Astrocyte (in vitro differentiated cells and primary cell): ENCODE results near the gene CD44. TPM values are rescaled to one million over a fixed set of nuclear protein-coding genes. Genes with fewer than 3 reads are reported as not detected.

ENCODE experiments used
- DNase-seq: peaks from one replicate; pipeline ENCODE4 v3.0.0-alpha.2; 2010; ENCODE audit warnings: low read depth
- FAIRE-seq: peaks from 2 replicates; lab custom pipeline; 2011; peaks lifted over from hg19 to GRCh38; lab: Jason Lieb, UNC
- H2AFZ ChIP-seq: 2 replicates; pipeline ENCODE4 v1.6.0; 2012; ENCODE audit warnings: low read depth, low read length, inconsistent platforms
- H3K27ac ChIP-seq: 2 replicates; pipeline ENCODE4 v1.5.1; 2011; ENCODE audit warnings: low read depth, low read length, inconsistent platforms
- H3K27me3 ChIP-seq: 2 replicates; pipeline ENCODE4 v1.6.0; 2011; ENCODE audit warnings: low read length, inconsistent platforms; ENCODE audit not compliant: insufficient read depth
- H3K36me3 ChIP-seq: 2 replicates; pipeline ENCODE4 v1.5.1; 2011; ENCODE audit warnings: low read length, inconsistent platforms; ENCODE audit not compliant: insufficient read depth
- H3K4me1 ChIP-seq: 2 replicates; pipeline ENCODE4 v1.5.1; 2011; ENCODE audit warnings: low read length, inconsistent platforms; ENCODE audit not compliant: insufficient read depth
- H3K4me2 ChIP-seq: 2 replicates; pipeline ENCODE4 v1.6.0; 2012; ENCODE audit warnings: low read length, inconsistent platforms
- H3K4me3 ChIP-seq: 2 replicates; pipeline ENCODE4 v1.5.1; 2011; ENCODE audit warnings: low read depth, mild to moderate bottlenecking, low read length, inconsistent platforms; ENCODE audit not compliant: insufficient read depth
- H3K79me2 ChIP-seq: 2 replicates; pipeline ENCODE4 v1.6.0; 2012; ENCODE audit warnings: mild to moderate bottlenecking, low read length, inconsistent platforms; ENCODE audit not compliant: insufficient read depth
- H3K9ac ChIP-seq: 2 replicates; pipeline ENCODE4 v1.6.0; 2012; ENCODE audit warnings: mild to moderate bottlenecking, low read length, inconsistent platforms
- H3K9me3 ChIP-seq: 2 replicates; pipeline ENCODE4 v1.5.1; 2012; ENCODE audit warnings: low read depth, mild to moderate bottlenecking, low read length, inconsistent platforms; ENCODE audit not compliant: insufficient read depth
- H4K20me1 ChIP-seq: 2 replicates; pipeline ENCODE4 v1.6.0; 2012; ENCODE audit warnings: low read length, inconsistent platforms; ENCODE audit not compliant: insufficient read depth
- H3K27ac Mint-ChIP-seq: one replicate; pipeline ENCODE4 v1.8.0; 2021; ENCODE audit warnings: mild to moderate bottlenecking, mixed read lengths; ENCODE audit not compliant: unreplicated experiment
- H3K27me3 Mint-ChIP-seq: one replicate; pipeline ENCODE4 v1.8.0; 2021; ENCODE audit warnings: low read depth, mixed read lengths; ENCODE audit not compliant: unreplicated experiment
- H3K36me3 Mint-ChIP-seq: one replicate; pipeline ENCODE4 v1.8.0; 2021; ENCODE audit warnings: low read depth, mixed read lengths; ENCODE audit not compliant: unreplicated experiment
- H3K4me1 Mint-ChIP-seq: one replicate; pipeline ENCODE4 v1.8.0; 2021; ENCODE audit warnings: low read depth, mixed read lengths; ENCODE audit not compliant: unreplicated experiment
- H3K4me3 Mint-ChIP-seq: one replicate; pipeline ENCODE4 v1.8.0; 2021; ENCODE audit warnings: mild to moderate bottlenecking, moderate library complexity, mixed read lengths; ENCODE audit not compliant: unreplicated experiment
- H3K9me3 Mint-ChIP-seq: one replicate; pipeline ENCODE4 v1.8.0; 2021; ENCODE audit warnings: mild to moderate bottlenecking, mixed read lengths; ENCODE audit not compliant: unreplicated experiment
- CTCF ChIP-seq: IDR thresholded peaks from 2 replicates; pipeline ENCODE4 v1.5.1; 2011; ENCODE audit warnings: low read depth, mild to moderate bottlenecking, inconsistent platforms, low read length, moderate library complexity; ENCODE audit not compliant: insufficient read depth
- EZH2 ChIP-seq: IDR thresholded peaks from 2 replicates; pipeline ENCODE4 v1.6.1; 2012; ENCODE audit warnings: mild to moderate bottlenecking, low read length, inconsistent platforms; ENCODE audit not compliant: insufficient read depth
- total RNA-seq: library from RNA; stranded (reverse); gene quantifications from 2 replicates; pipeline ENCODE4 v1.2.1, GENCODE V29; 2021

CD44 gene
- total RNA-seq, 1 donor from 2014 or later, result 154 TPM

DNA sequence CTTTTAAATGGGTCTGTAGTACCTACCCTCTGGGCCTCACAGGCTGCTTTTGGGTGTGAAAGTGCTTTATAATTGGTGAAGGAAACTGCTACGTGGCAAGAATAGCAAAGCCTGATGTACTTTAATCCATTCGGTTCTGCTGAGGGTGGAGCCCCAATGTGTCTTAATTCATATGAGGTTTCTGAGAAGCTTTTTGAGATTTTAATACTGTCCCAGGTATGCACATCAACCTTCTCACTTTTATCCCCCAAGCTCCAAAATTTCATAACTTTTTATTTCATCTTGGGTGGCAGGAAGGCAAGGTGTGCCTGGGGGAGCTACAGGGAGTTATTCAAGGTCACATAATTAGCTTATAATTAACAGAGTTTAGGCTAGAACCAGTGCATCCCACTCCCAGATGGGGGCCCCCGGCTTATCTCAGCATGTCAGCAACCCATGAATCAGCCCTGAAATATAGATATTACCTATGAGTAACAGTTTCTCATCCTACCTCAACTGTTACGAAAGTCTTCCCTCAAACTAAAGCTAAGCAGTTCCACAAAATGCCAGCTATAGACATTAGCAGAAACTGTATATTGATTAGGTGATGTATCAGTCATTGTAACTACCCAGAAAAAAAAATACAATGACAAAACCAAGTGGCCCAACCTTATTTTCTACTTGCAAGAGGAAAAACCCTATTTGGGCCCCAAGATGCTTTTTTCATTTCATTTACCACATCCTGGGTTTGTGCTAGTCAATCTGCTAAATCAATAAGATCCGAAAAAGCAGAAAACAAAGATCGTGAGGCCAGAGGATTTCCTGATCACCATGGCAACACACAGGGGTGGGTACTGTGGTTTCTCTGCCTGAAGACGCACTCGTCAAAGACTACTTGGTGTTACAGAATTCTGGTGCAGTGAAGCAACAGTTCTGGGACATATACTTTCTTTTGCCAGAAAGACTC is 26.7 kb downstream of the CD44 start:
- peaks cover 3% of the 10 kb centered on the region for H3K27me3 Mint-ChIP-seq

GRCh38 chr11:35166369-35167360 is 27.7 kb downstream of the CD44 start:
- no peak overlapping the region for H3K4me3 Mint-ChIP-seq
- H3K9ac ChIP-seq, result peak overlapping the region; percentile 73
- H3K4me3 ChIP-seq, result peak overlapping the region; percentile 16
- peaks cover 7% of the 10 kb centered on the region for H3K36me3 ChIP-seq
- peaks cover 99% of the 10 kb centered on the region for H3K79me2 ChIP-seq
- H2AFZ ChIP-seq, result no peak overlapping the region
- H3K4me1 ChIP-seq, result peaks cover 63% of the 10 kb centered on the region
- H3K27me3 Mint-ChIP-seq, result peaks cover 3% of the 10 kb centered on the region
- peak overlapping the region; percentile 97 for H3K27ac ChIP-seq
- peak overlapping the region; percentile 81 for H3K4me2 ChIP-seq
- TF ChIP-seq EZH2, result no peak
- no peak for TF ChIP-seq CTCF
- peak; percentile 43 for FAIRE-seq
- H3K27me3 ChIP-seq, result no peaks in the 10 kb centered on the region
- peak; percentile 96 for DNase-seq
- H3K27ac Mint-ChIP-seq, result peak overlapping the region; percentile 58
- no peaks in the 10 kb centered on the region for H3K9me3 Mint-ChIP-seq
- H4K20me1 ChIP-seq, result peaks cover 45% of the 10 kb centered on the region
- H3K9me3 ChIP-seq, result no peaks in the 10 kb centered on the region
- peaks cover 33% of the 10 kb centered on the region for H3K4me1 Mint-ChIP-seq
- H3K36me3 Mint-ChIP-seq, result peaks cover 2% of the 10 kb centered on the region

More for the DNA sequence above, 26.7 kb downstream of the CD44 start:
- peak overlapping the region; percentile 73 for H3K9ac ChIP-seq
- H3K9me3 ChIP-seq, result no peaks in the 10 kb centered on the region
- H3K4me3 ChIP-seq, result peak overlapping the region; percentile 16
- peaks cover 11% of the 10 kb centered on the region for H3K36me3 ChIP-seq
- no peak overlapping the region for H3K27ac Mint-ChIP-seq
- no peak overlapping the region for H2AFZ ChIP-seq
- peak overlapping the region; percentile 97 for H3K27ac ChIP-seq
- FAIRE-seq (no peak), DNase-seq (peak; percentile 77)
- no peaks in the 10 kb centered on the region for H3K27me3 ChIP-seq
- peaks cover 33% of the 10 kb centered on the region for H3K4me1 Mint-ChIP-seq
- peaks cover 99% of the 10 kb centered on the region for H3K79me2 ChIP-seq
- peaks cover 53% of the 10 kb centered on the region for H4K20me1 ChIP-seq
- H3K4me3 Mint-ChIP-seq, result no peak overlapping the region
- TF ChIP-seq EZH2 (no peak), CTCF (no peak)
- peak overlapping the region; percentile 81 for H3K4me2 ChIP-seq
- H3K36me3 Mint-ChIP-seq, result peaks cover 2% of the 10 kb centered on the region
- H3K9me3 Mint-ChIP-seq, result no peaks in the 10 kb centered on the region
- peaks cover 67% of the 10 kb centered on the region for H3K4me1 ChIP-seq
